A673 (cell line): ENCODE results near the gene ETV3. TPM values are rescaled to one million over a fixed set of nuclear protein-coding genes. Genes with fewer than 3 reads are reported as not detected.

ENCODE experiments used
- BruUV-seq: library from RNA; stranded (reverse); fragments of 400-500 nt; replicated peaks from 2 replicates; lab custom pipeline; 2021; lab: Mats Ljungman, UMichigan
- CTCF ChIA-PET: fragments of 300-600 bp; sonication (Branson Sonifier 250); formaldehyde crosslinking; loops from one replicate; lab custom pipeline; 2022; ENCODE audit warnings: antibody characterized with exemption; lab: Charles Lee
- POLR2A ChIA-PET: fragments of 300-600 bp; sonication (Branson Sonifier 250); formaldehyde crosslinking; loops from one replicate; lab custom pipeline; 2022; ENCODE audit warnings: antibody characterized with exemption; ENCODE audit not compliant: low non-redundant PET; lab: Charles Lee
- DNase-seq: peaks from one replicate; pipeline ENCODE4 v3.0.0-alpha.2; 2015; ENCODE audit warnings: low spot score
- H3K27ac ChIP-seq: fragments of 200-600 bp; sonication (generic); 2 replicates; pipeline ENCODE4 v1.5.1; 2016; ENCODE audit warnings: mixed run types, low read depth, mild to moderate bottlenecking, mixed read lengths, antibody characterized with exemption, low read length; ENCODE audit not compliant: poor library complexity, severe bottlenecking
- H3K27me3 ChIP-seq: fragments of 200-600 bp; sonication (generic); replicated peaks from 2 replicates; pipeline ENCODE4 v1.6.1; 2017; ENCODE audit warnings: mixed run types, low read depth, mild to moderate bottlenecking, mixed read lengths, antibody characterized with exemption, low read length; ENCODE audit not compliant: insufficient read depth, poor library complexity
- H3K36me3 ChIP-seq: fragments of 200-600 bp; sonication (generic); 2 replicates; pipeline ENCODE4 v1.6.1; 2016; ENCODE audit warnings: mixed run types, mild to moderate bottlenecking, mixed read lengths, antibody characterized with exemption, low read length; ENCODE audit not compliant: insufficient read depth, poor library complexity, severe bottlenecking
- H3K4me1 ChIP-seq: fragments of 200-600 bp; sonication (generic); 2 replicates; pipeline ENCODE4 v1.6.1; 2017; ENCODE audit warnings: mixed run types, mild to moderate bottlenecking, mixed read lengths, antibody characterized with exemption, low read length; ENCODE audit not compliant: insufficient read depth, poor library complexity, severe bottlenecking
- H3K4me3 ChIP-seq: fragments of 200-600 bp; sonication (generic); 2 replicates; pipeline ENCODE4 v1.5.1; 2016; ENCODE audit warnings: low read depth, mixed run types, mild to moderate bottlenecking, mixed read lengths, low read length; ENCODE audit not compliant: poor library complexity, severe bottlenecking
- H3K9me3 ChIP-seq: fragments of 200-600 bp; sonication (generic); 2 replicates; pipeline ENCODE4 v1.6.1; 2016; ENCODE audit warnings: mixed run types, low read depth, mild to moderate bottlenecking, mixed read lengths, antibody characterized with exemption, low read length; ENCODE audit not compliant: poor library complexity, severe bottlenecking
- EZH2 ChIP-seq: fragments of 200-600 bp; sonication (generic); IDR thresholded peaks from 2 replicates; pipeline ENCODE4 v1.6.1; 2017; ENCODE audit warnings: borderline replicate concordance, low read depth, mild to moderate bottlenecking, mixed read lengths, antibody characterized with exemption, low read length; ENCODE audit not compliant: poor library complexity, severe bottlenecking
- intact Hi-C: fragments of 100-400 bp; cut with micrococcal nuclease; formaldehyde crosslinking; loops from one replicate; pipeline ENCODE4 v1.10.0; 2022; ENCODE audit not compliant: unreplicated experiment
- total RNA-seq: library from RNA; stranded (reverse); gene quantifications from 2 replicates; pipeline ENCODE4 v1.2.3, GENCODE V29; 2021
- TF ChIP-seq, protein P1 (sequence below): fragments of 300-800, 200-600 bp; sonication (generic); conservative IDR thresholded peaks from 2 replicates; pipeline ENCODE4 v1.5.1; 2017; ENCODE audit warnings: low read depth, mild to moderate bottlenecking, antibody characterized with exemption, low read length, moderate library complexity, mixed read lengths

ETV3 gene
- total RNA-seq, 1 experiment from 2014 or later: 46.1 TPM

DNA sequence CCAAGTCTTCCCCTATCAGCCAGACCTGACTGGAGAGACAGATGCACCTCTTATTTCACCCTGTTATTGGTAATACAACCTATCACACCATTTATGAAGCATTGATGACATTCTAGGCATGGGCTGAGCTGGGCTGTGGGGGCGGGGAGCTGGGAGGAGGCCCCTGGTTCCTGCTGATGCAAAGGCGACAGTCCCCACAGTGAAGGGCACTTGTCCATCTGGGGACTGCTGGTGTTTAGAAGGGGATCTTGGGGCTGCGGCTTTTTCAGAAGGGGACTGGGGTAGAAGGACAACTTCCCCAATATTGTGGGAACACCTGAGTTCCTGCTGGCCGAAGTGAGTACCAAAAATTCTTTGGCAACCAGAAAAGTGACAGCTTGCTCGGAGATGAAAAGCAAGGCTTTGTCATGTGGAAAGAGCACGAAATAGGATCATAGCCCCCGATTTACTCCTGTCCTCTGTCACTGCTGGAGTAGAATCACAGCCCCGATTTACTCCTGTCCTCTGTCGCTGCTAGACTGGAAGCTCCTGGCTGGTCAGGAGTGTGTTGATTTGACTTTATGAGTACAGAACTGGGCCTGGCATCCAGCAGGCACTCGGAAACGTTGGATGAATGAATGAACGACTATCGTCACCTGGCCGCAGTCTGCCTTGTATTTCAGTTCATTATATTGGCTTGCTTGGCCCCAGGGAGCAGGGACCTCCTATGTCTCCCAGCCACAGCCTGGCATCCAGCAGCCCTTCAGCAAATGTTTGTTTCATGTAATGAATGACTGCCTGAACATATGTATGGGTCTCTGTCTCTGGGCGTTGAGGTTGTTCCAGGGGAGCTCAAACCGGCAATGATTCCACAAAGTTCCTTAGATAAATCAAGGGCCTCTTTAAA, 22.1 kb downstream of the ETV3 start:
- intact Hi-C loops: no loop called here
- H3K4me3 ChIP-seq: no peak overlapping the region
- peaks cover 6% of the 10 kb centered on the region for H3K4me1 ChIP-seq
- TF ChIP-seq EZH2: no peak
- TF ChIP-seq, protein P1, sequence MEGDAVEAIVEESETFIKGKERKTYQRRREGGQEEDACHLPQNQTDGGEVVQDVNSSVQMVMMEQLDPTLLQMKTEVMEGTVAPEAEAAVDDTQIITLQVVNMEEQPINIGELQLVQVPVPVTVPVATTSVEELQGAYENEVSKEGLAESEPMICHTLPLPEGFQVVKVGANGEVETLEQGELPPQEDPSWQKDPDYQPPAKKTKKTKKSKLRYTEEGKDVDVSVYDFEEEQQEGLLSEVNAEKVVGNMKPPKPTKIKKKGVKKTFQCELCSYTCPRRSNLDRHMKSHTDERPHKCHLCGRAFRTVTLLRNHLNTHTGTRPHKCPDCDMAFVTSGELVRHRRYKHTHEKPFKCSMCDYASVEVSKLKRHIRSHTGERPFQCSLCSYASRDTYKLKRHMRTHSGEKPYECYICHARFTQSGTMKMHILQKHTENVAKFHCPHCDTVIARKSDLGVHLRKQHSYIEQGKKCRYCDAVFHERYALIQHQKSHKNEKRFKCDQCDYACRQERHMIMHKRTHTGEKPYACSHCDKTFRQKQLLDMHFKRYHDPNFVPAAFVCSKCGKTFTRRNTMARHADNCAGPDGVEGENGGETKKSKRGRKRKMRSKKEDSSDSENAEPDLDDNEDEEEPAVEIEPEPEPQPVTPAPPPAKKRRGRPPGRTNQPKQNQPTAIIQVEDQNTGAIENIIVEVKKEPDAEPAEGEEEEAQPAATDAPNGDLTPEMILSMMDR: no peak
- H3K27ac ChIP-seq: no peak overlapping the region
- BruUV-seq: no TSS peak
- ChIA-PET POLR2A (no interaction called here), CTCF (no interaction called here)
- no peaks in the 10 kb centered on the region for H3K9me3 ChIP-seq
- DNase-seq: no peak
- peaks cover 5% of the 10 kb centered on the region for H3K36me3 ChIP-seq
- no peaks in the 10 kb centered on the region for H3K27me3 ChIP-seq

- H3K9me3 ChIP-seq: no peaks in the 10 kb centered on the region
- H3K4me1 ChIP-seq: peaks cover 13% of the 10 kb centered on the region
- no peak overlapping the region for H3K4me3 ChIP-seq
- H3K36me3 ChIP-seq: no peaks in the 10 kb centered on the region
- no peaks in the 10 kb centered on the region for H3K27me3 ChIP-seq
- intact Hi-C loops: no loop called here
- H3K27ac ChIP-seq: no peak overlapping the region
- ChIA-PET CTCF (no interaction called here), POLR2A (no interaction called here)
- no TSS peak for BruUV-seq
- TF ChIP-seq, protein P1: no peak
- TF ChIP-seq EZH2: no peak
- DNase-seq: no peak
These were observed 22.8 kb downstream of the ETV3 start for GRCh38 chr1:157115429-157115838.

- DNase-seq: no peak
- Histone ChIP-seq H3K4me1 (peaks cover 22% of the 10 kb centered on the region), H3K27ac (no peak overlapping the region), H3K4me3 (no peak overlapping the region), H3K27me3 (no peaks in the 10 kb centered on the region), H3K9me3 (no peaks in the 10 kb centered on the region), H3K36me3 (no peaks in the 10 kb centered on the region)
- TF ChIP-seq, protein P1: no peak
- no peak for TF ChIP-seq EZH2
- ChIA-PET CTCF (no interaction called here), POLR2A (no interaction called here)
- no TSS peak for BruUV-seq
- intact Hi-C loops: no loop called here
These were observed 23.7 kb downstream of the ETV3 start for GRCh38 chr1:157114183-157115121.
